ENCODE data around the gene RAB36. TPM values are rescaled to one million over a fixed set of nuclear protein-coding genes. Genes with fewer than 3 reads are reported as not detected.

RAB36 gene
- total RNA-seq, 1 experiment from 2014 or later, result 1.8 TPM

DNA sequence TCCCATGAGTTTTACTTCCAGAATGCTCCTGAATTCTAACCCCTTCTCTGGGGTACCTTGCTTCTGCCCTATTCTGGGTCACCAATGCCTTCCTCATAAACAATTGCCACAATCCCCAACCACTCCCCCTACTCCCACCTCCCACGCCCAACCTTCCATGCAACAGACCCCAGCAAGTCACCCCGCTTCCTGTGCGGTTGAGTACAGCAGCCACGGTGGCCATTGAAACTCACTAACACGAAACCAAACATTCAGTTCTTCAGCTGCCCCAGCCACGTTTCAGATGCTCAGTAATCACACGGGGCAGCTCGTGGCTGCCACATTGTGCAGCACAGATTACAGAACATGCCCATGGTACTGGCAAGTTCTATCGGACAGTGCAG is 31.4 kb downstream of the RAB36 start:
- ATAC-seq, result no peak
- no peak overlapping the region for H3K27ac Mint-ChIP-seq
- no peak for DNase-seq (ENCODE audit: low spot score)
- POLR2A ChIA-PET, result no interaction called here
- peaks cover 18% of the 10 kb centered on the region for H3K9me3 Mint-ChIP-seq
- peaks cover 18% of the 10 kb centered on the region for H3K36me3 Mint-ChIP-seq
- H3K27me3 Mint-ChIP-seq (ENCODE audit: low read depth), result no peaks in the 10 kb centered on the region; the same call in none of the 2 replicates
- CTCF ChIA-PET, result interaction anchor here (0.6 to 9.3 kb wide), 4 partner anchors 42 to 114 kb away, joined by 3 to 114 read pairs (median 12); no protein-coding TSS in a partner anchor
- H3K4me1 Mint-ChIP-seq, result peaks cover 19% of the 10 kb centered on the region
- H3K4me3 Mint-ChIP-seq, result no peak overlapping the region
- TF ChIP-seq ERG (CRISPR knock-in tag; IDR thresholded peaks at IDR 0.05) (no peak), PRRX2 (CRISPR knock-in tag; IDR thresholded peaks at IDR 0.05) (no peak), NR2C2 (CRISPR knock-in tag; IDR thresholded peaks at IDR 0.05) (no peak), ZBTB21 (CRISPR knock-in tag; IDR thresholded peaks at IDR 0.05; ENCODE audit: borderline replicate concordance) (no peak), ZNF671 (CRISPR knock-in tag; IDR thresholded peaks at IDR 0.05) (no peak), AR (CRISPR knock-in tag; IDR thresholded peaks at IDR 0.05) (no peak), E2F5 (CRISPR knock-in tag; IDR thresholded peaks at IDR 0.05) (no peak), ZNF232 (CRISPR knock-in tag; IDR thresholded peaks at IDR 0.05) (no peak), FOXK1 (CRISPR knock-in tag; IDR thresholded peaks at IDR 0.05) (no peak), ZNF396 (CRISPR knock-in tag; IDR thresholded peaks at IDR 0.05; ENCODE audit: borderline replicate concordance) (no peak), MXD4 (CRISPR knock-in tag; IDR thresholded peaks at IDR 0.05; ENCODE audit: borderline replicate concordance) (no peak), TEAD4 (CRISPR knock-in tag; IDR thresholded peaks at IDR 0.05) (no peak), CREM (CRISPR knock-in tag; IDR thresholded peaks at IDR 0.05) (no peak)
- TF ChIP-seq, protein P1, sequence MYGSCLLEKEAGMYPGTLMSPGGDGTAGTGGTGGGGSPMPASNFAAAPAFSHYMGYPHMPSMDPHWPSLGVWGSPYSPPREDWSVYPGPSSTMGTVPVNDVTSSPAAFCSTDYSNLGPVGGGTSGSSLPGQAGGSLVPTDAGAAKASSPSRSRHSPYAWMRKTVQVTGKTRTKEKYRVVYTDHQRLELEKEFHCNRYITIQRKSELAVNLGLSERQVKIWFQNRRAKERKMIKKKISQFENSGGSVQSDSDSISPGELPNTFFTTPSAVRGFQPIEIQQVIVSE (CRISPR knock-in tag; IDR thresholded peaks at IDR 0.05; ENCODE audit: borderline replicate concordance), result no peak
- TF ChIP-seq, protein P2, sequence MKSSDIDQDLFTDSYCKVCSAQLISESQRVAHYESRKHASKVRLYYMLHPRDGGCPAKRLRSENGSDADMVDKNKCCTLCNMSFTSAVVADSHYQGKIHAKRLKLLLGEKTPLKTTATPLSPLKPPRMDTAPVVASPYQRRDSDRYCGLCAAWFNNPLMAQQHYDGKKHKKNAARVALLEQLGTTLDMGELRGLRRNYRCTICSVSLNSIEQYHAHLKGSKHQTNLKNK (CRISPR knock-in tag; IDR thresholded peaks at IDR 0.05), result no peak

GRCh38 chr22:23177197-23177596 is 31.9 kb downstream of the RAB36 start:
- ATAC-seq, result no peak

More at GRCh38 chr22:23177197-23177596, 31.9 kb downstream of the RAB36 start:
- ChIA-PET POLR2A (no interaction called here), CTCF (interaction anchor here (1.0 to 9.3 kb wide), 5 partner anchors 41 to 209 kb away, joined by 3 to 114 read pairs (median 18); no protein-coding TSS in a partner anchor)
- DNase-seq (ENCODE audit: low spot score), result no peak
- no peaks in the 10 kb centered on the region; the same call in none of the 2 replicates for H3K27me3 Mint-ChIP-seq (ENCODE audit: low read depth)
- no peak overlapping the region for H3K4me3 Mint-ChIP-seq
- H3K27ac Mint-ChIP-seq, result no peak overlapping the region
- peaks cover 24% of the 10 kb centered on the region for H3K4me1 Mint-ChIP-seq
- peaks cover 22% of the 10 kb centered on the region for H3K36me3 Mint-ChIP-seq
- H3K9me3 Mint-ChIP-seq, result peaks cover 18% of the 10 kb centered on the region
- TF ChIP-seq, protein P3, sequence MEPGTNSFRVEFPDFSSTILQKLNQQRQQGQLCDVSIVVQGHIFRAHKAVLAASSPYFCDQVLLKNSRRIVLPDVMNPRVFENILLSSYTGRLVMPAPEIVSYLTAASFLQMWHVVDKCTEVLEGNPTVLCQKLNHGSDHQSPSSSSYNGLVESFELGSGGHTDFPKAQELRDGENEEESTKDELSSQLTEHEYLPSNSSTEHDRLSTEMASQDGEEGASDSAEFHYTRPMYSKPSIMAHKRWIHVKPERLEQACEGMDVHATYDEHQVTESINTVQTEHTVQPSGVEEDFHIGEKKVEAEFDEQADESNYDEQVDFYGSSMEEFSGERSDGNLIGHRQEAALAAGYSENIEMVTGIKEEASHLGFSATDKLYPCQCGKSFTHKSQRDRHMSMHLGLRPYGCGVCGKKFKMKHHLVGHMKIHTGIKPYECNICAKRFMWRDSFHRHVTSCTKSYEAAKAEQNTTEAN (CRISPR knock-in tag; IDR thresholded peaks at IDR 0.05), result no peak
- TF ChIP-seq E2F5 (CRISPR knock-in tag; IDR thresholded peaks at IDR 0.05), result no peak
- TF ChIP-seq, protein P4, sequence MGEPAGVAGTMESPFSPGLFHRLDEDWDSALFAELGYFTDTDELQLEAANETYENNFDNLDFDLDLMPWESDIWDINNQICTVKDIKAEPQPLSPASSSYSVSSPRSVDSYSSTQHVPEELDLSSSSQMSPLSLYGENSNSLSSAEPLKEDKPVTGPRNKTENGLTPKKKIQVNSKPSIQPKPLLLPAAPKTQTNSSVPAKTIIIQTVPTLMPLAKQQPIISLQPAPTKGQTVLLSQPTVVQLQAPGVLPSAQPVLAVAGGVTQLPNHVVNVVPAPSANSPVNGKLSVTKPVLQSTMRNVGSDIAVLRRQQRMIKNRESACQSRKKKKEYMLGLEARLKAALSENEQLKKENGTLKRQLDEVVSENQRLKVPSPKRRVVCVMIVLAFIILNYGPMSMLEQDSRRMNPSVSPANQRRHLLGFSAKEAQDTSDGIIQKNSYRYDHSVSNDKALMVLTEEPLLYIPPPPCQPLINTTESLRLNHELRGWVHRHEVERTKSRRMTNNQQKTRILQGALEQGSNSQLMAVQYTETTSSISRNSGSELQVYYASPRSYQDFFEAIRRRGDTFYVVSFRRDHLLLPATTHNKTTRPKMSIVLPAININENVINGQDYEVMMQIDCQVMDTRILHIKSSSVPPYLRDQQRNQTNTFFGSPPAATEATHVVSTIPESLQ (CRISPR knock-in tag; IDR thresholded peaks at IDR 0.05), result no peak
- TF ChIP-seq ZBTB21 (CRISPR knock-in tag; IDR thresholded peaks at IDR 0.05; ENCODE audit: borderline replicate concordance), result no peak
